OCI-LY3 (cell line): Measurements from ENCODE around the gene AMOT.

Experiments used
- CTCF ChIP-seq: fragments of 200-600, 300-600 bp; sonication (generic); IDR thresholded peaks from 2 replicates; pipeline ENCODE4 v1.5.1; 2014; ENCODE audit warnings: antibody characterized with exemption, low read length, low read depth
- EZH2phosphoT487 ChIP-seq: fragments of 200-600 bp; shearing (Covaris generic); IDR thresholded peaks from 2 replicates; pipeline ENCODE4 v1.6.1; 2018; ENCODE audit warnings: antibody characterized with exemption, mixed run types, low read depth

- TF ChIP-seq CTCF: no peak
- no peak for TF ChIP-seq EZH2phosphoT487
These were observed 12.2 kb upstream of the AMOT start for GRCh38 chrX:112852851-112853250.
